ENCODE data around the gene RRP8.

The RRP8 gene

GRCh38 chr11:6566704-6567370 is 36.6 kb downstream of the RRP8 start:
- no peak for DNase-seq

- DNase-seq: no peak
These were observed 37.3 kb downstream of the RRP8 start for GRCh38 chr11:6565988-6566703.

- no peak for DNase-seq
These were observed 38.1 kb downstream of the RRP8 start for GRCh38 chr11:6565325-6565724.

GRCh38 chr11:6563667-6564066 is 39.7 kb downstream of the RRP8 start:
- DNase-seq: no peak

- DNase-seq: no peak
These were observed 40.2 kb downstream of the RRP8 start for GRCh38 chr11:6563121-6563619.

GRCh38 chr11:6561288-6561687 is 42.1 kb downstream of the RRP8 start:
- DNase-seq: no peak

- DNase-seq: no peak
These were observed 44.0 kb downstream of the RRP8 start for GRCh38 chr11:6559369-6559768.

- DNase-seq: no peak
These were observed 45.4 kb downstream of the RRP8 start for GRCh38 chr11:6557761-6558674.

GRCh38 chr11:6557063-6557462 is 46.4 kb downstream of the RRP8 start:
- no peak for DNase-seq

GRCh38 chr11:6556139-6556949 is 47.1 kb downstream of the RRP8 start:
- no peak for DNase-seq

GRCh38 chr11:6554828-6555706 is 48.3 kb downstream of the RRP8 start:
- no peak for DNase-seq

- DNase-seq: no peak
These were observed 49.8 kb downstream of the RRP8 start for GRCh38 chr11:6553634-6554033.

- DNase-seq: no peak
These were observed 54.8 kb downstream of the RRP8 start for GRCh38 chr11:6548641-6549040.

- DNase-seq: no peak
These were observed 55.3 kb downstream of the RRP8 start for GRCh38 chr11:6548121-6548520.

GRCh38 chr11:6547177-6547576 is 56.2 kb downstream of the RRP8 start:
- DNase-seq: no peak

- DNase-seq: no peak
These were observed 56.7 kb downstream of the RRP8 start for GRCh38 chr11:6546735-6547134.

- DNase-seq: no peak
These were observed 57.4 kb downstream of the RRP8 start for GRCh38 chr11:6545917-6546605.
